Fibroblast of skin of abdomen (primary cell): ENCODE measurements around the gene BSG.
A peak's percentile ranks its signal among the peaks of the same experiment; 100 is the strongest.
"Not testable (repeated sequence)": the region's sequence is repeated elsewhere in the genome, so short reads cannot be mapped to it uniquely, and the experiment has no call there.

Experiments
- DNase-seq: peaks from one replicate; pipeline ENCODE4 v3.0.0-alpha.2; 2013

The BSG gene

GRCh38 chr19:588741-589692 lies 16.6 kb downstream of the BSG start:
- DNase-seq, result no peak

GRCh38 chr19:589693-590395 lies 17.4 kb downstream of the BSG start, which contains the start of gene HCN2:
Gene HCN2, plus strand, starts transcription at chr19:589881. Its CDS starts 65 bp downstream, at chr19:589946.
- DNase-seq, result no peak

GRCh38 chr19:590396-590745 lies 18.0 kb downstream of the BSG start:
- DNase-seq, result peak; percentile 35

- no peak for DNase-seq
Observed at GRCh38 chr19:590750-591098, 18.3 kb downstream of the BSG start.

GRCh38 chr19:591099-591958 lies 18.9 kb downstream of the BSG start:
- no peak for DNase-seq

- DNase-seq, result no peak
Observed at GRCh38 chr19:592101-592500, 19.7 kb downstream of the BSG start.

GRCh38 chr19:593055-593454 lies 20.7 kb downstream of the BSG start:
- no peak for DNase-seq

- DNase-seq, result no peak
Observed at GRCh38 chr19:593505-593904, 21.1 kb downstream of the BSG start.

- no peak for DNase-seq
Observed at GRCh38 chr19:594265-594870, 22.0 kb downstream of the BSG start.

GRCh38 chr19:595326-596262 lies 23.2 kb downstream of the BSG start:
- DNase-seq, result no peak

- DNase-seq, result no peak
Observed at GRCh38 chr19:596263-596655, 23.9 kb downstream of the BSG start.

GRCh38 chr19:597406-598315 lies 25.3 kb downstream of the BSG start:
- DNase-seq, result no peak

GRCh38 chr19:601310-601709 lies 28.9 kb downstream of the BSG start:
- no peak for DNase-seq

GRCh38 chr19:601790-602189 lies 29.4 kb downstream of the BSG start:
- no peak for DNase-seq

GRCh38 chr19:602391-603301 lies 30.2 kb downstream of the BSG start:
- DNase-seq, result no peak

GRCh38 chr19:603302-603639 lies 30.9 kb downstream of the BSG start:
- DNase-seq, result not testable (repeated sequence)

- DNase-seq, result not testable (repeated sequence)
Observed at GRCh38 chr19:603779-604178, 31.4 kb downstream of the BSG start.

- DNase-seq, result no peak
Observed at GRCh38 chr19:604355-604754, 32.0 kb downstream of the BSG start.
